CD1c-positive myeloid dendritic cell (primary cell): ENCODE measurements around the gene CABP4.
A peak's percentile ranks its signal among the peaks of the same experiment; 100 is the strongest.

Experiments used
- DNase-seq: peaks from one replicate; pipeline ENCODE4 v3.0.0-alpha.2; 2016; ENCODE audit errors: extremely low spot score

The CABP4 gene

GRCh38 chr11:67455054-67455453, at the start of gene CABP4:
TSS of gene CABP4 (plus strand) at chr11:67455354. CDS start at chr11:67455424, 70 bp downstream.
- no peak for DNase-seq

GRCh38 chr11:67405688-67406339, 49.3 kb upstream of the CABP4 start:
- no peak for DNase-seq

- no peak for DNase-seq
Measured at GRCh38 chr11:67406420-67406968, 48.7 kb upstream of the CABP4 start.

- DNase-seq: peak; percentile 36
Measured at GRCh38 chr11:67406969-67407687, 48.0 kb upstream of the CABP4 start.

GRCh38 chr11:67407688-67408163, 47.4 kb upstream of the CABP4 start:
- no peak for DNase-seq

GRCh38 chr11:67408437-67409200, 46.5 kb upstream of the CABP4 start:
- no peak for DNase-seq

- no peak for DNase-seq
Measured at GRCh38 chr11:67409261-67409666, 45.9 kb upstream of the CABP4 start.

GRCh38 chr11:67409781-67410368, 45.3 kb upstream of the CABP4 start:
- DNase-seq: no peak

- no peak for DNase-seq
Measured at GRCh38 chr11:67410369-67410831, 44.8 kb upstream of the CABP4 start.

GRCh38 chr11:67410984-67411784, 44.0 kb upstream of the CABP4 start:
- DNase-seq: no peak

GRCh38 chr11:67411785-67412152, 43.4 kb upstream of the CABP4 start:
- DNase-seq: no peak

GRCh38 chr11:67412495-67413179, 42.5 kb upstream of the CABP4 start:
- DNase-seq: peak; percentile 46

GRCh38 chr11:67413266-67413849, 41.8 kb upstream of the CABP4 start:
- no peak for DNase-seq

- no peak for DNase-seq
Measured at GRCh38 chr11:67415501-67416304, 39.5 kb upstream of the CABP4 start, which contains the start of gene CARNS1. TSS of gene CARNS1 (plus strand) at chr11:67415678. CDS start at chr11:67416200, 522 bp downstream.

GRCh38 chr11:67416416-67417335, 38.5 kb upstream of the CABP4 start:
- peak; percentile 70 for DNase-seq

GRCh38 chr11:67417425-67417824, 37.7 kb upstream of the CABP4 start:
- DNase-seq: no peak

GRCh38 chr11:67418476-67419281, 36.5 kb upstream of the CABP4 start:
- DNase-seq: peak; percentile 36
